ENCODE data around the gene RPS6KA5. TPM values are rescaled to one million over a fixed set of nuclear protein-coding genes. Genes with fewer than 3 reads are reported as not detected.

RPS6KA5 gene
- polyA plus RNA-seq, 6 donors from 2014 or later, result 21.2 to 33.3 (median 27.8) TPM

DNA sequence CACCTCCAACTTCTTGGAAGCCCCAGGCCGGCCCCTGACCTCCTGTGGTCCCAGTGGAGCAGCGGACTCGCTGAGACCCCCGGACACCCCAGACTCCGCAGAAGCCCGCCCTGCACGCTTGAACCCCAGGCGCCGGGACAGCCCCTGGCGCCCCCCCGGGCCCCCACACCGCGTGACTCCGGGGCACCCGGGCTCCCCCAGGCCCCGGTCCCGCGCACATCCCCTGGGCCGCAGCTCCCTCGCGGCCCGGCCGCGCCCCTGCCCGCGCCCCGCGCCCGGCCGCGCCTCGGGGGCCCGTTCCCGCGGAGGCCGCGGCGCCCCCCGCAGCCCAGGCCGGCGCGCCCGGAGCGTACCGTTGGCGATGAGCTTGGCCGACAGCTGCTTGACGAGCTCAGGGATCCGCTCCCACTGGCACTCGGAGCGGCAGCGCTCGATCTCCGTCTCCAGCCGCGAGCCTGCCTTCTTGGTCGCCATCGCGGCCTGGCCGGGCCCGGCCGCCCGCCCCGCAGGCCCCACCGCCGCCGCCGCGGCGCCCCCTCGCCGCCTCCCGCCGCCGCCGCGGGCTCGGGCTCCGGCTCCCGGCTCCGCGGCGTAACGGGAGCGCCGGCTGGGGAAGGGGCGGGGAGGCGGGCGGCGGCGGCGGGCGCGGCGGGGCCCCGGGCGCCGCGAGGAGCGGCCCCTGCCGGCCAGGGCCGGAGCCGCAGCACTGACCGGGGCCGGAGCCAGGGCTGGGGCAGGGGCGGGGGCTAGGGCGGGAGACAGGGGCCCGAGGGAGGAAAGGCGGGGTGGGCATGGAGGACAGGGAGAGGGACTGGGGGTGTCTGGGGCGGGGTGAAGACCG, 244.4 kb downstream of the RPS6KA5 start, which contains the start of gene TTC7B:
TTC7B (minus strand) TSS at position 609 of the 841 bp plus-strand sequence; CDS start at position 474, 135 bp downstream.
- ATAC-seq (ENCODE audit: low read depth in 2 of 2), result peak; percentile 81 to 85
- H3K4me3 Mint-ChIP-seq, result peak within 1 kb of the TSS; percentile 66 to 95 (median 84)
- peaks cover 5 to 6% (median 6%) of the 10 kb centered on the region in 3 donors for H3K4me1 Mint-ChIP-seq
- peaks cover 0 to 2% (median 0%) of the 10 kb centered on the region in 7 donors for H3K9me3 Mint-ChIP-seq
- no peaks in the 10 kb centered on the region for H3K36me3 Mint-ChIP-seq
- H3K27me3 Mint-ChIP-seq, result peaks cover 4 to 17% (median 15%) of the 10 kb centered on the region in 3 donors
- DNase-seq, result peak; percentile 35
- peak within 1 kb of the TSS in 5 of 6 donors; percentile 2 to 87 (median 4) for H3K27ac Mint-ChIP-seq

DNA sequence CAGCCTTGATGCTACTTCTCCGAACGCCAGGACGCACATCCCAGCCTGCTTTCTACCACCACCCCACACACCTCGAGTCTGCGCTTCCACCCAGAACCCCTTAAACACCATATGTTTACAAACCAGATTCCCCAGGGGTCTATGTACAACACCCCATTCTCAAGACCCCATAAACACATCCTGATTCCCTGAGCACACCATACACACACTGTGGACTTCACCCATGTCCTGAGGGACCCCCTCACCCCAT, 244.9 kb downstream of the RPS6KA5 start:
- Mint-ChIP-seq H3K4me3 (peak overlapping the region; percentile 54 to 95 (median 84)), H3K27me3 (peaks cover 4 to 17% (median 15%) of the 10 kb centered on the region in 3 donors), H3K9me3 (peaks cover 0 to 2% (median 0%) of the 10 kb centered on the region in 7 donors), H3K4me1 (peaks cover 5 to 6% (median 6%) of the 10 kb centered on the region in 3 donors), H3K36me3 (no peaks in the 10 kb centered on the region), H3K27ac (peak overlapping the region in 4 of 6 donors; percentile 2 to 87 (median 42))
- ATAC-seq (ENCODE audit: low read depth in 2 of 2), result no peak
- DNase-seq, result no peak

GRCh38 chr14:90814806-90815571, 245.5 kb downstream of the RPS6KA5 start:
- Mint-ChIP-seq H3K9me3 (no peaks in the 10 kb centered on the region), H3K27ac (peak overlapping the region in 2 of 6 donors; percentile 2 to 87), H3K4me1 (peaks cover 5 to 6% (median 6%) of the 10 kb centered on the region in 3 donors), H3K4me3 (peak overlapping the region; percentile 54 to 95 (median 84)), H3K36me3 (no peaks in the 10 kb centered on the region), H3K27me3 (peaks cover 4 to 17% (median 15%) of the 10 kb centered on the region in 3 donors)
- ATAC-seq (ENCODE audit: low read depth in 2 of 2) (no peak), DNase-seq (no peak)

- peaks cover 5 to 6% (median 6%) of the 10 kb centered on the region in 3 donors for H3K4me1 Mint-ChIP-seq
- peak overlapping the region in 1 of 8 donors; percentile 57 for H3K4me3 Mint-ChIP-seq
Observed at GRCh38 chr14:90813442-90813841, 247.0 kb downstream of the RPS6KA5 start.

GRCh38 chr14:90812109-90812508, 248.3 kb downstream of the RPS6KA5 start:
- DNase-seq, result no peak
- Mint-ChIP-seq H3K27me3 (peaks cover 4 to 10% (median 8%) of the 10 kb centered on the region in 3 donors), H3K4me1 (peaks cover 5 to 6% (median 6%) of the 10 kb centered on the region in 3 donors), H3K27ac (no peak overlapping the region), H3K4me3 (no peak overlapping the region), H3K36me3 (no peaks in the 10 kb centered on the region), H3K9me3 (no peaks in the 10 kb centered on the region)
- no peak for ATAC-seq (ENCODE audit: low read depth in 2 of 2)

More at GRCh38 chr14:90813442-90813841, 247.0 kb downstream of the RPS6KA5 start:
- ATAC-seq (ENCODE audit: low read depth in 2 of 2) (no peak), DNase-seq (no peak)
- Mint-ChIP-seq H3K27ac (no peak overlapping the region), H3K36me3 (no peaks in the 10 kb centered on the region), H3K9me3 (no peaks in the 10 kb centered on the region), H3K27me3 (peaks cover 4 to 17% (median 15%) of the 10 kb centered on the region in 3 donors)

DNA sequence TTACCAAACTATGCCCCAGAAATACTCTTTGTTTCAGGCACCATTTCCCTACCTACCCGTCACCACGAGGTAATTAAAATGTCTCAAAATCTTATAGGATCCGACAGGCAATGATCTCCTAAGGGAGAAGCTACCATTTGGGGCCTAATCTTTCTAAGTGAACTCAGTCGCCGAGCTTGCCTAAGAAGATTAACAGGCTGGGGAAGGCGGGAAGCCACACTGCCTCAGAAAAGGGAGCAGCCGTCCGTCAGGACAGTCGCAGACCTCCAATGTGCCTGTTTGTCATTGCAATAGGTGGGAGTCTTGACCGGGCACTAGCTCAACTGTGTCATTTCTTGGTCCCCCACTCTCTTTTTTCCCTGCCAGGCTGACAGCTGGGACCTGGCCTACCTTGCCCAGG, 248.8 kb downstream of the RPS6KA5 start:
- DNase-seq (no peak), ATAC-seq (ENCODE audit: low read depth in 2 of 2) (no peak)
- no peak overlapping the region for H3K4me3 Mint-ChIP-seq
- peaks cover 5 to 6% (median 6%) of the 10 kb centered on the region in 3 donors for H3K4me1 Mint-ChIP-seq
- H3K36me3 Mint-ChIP-seq, result no peaks in the 10 kb centered on the region
- H3K27me3 Mint-ChIP-seq, result peaks cover 4 to 9% (median 6%) of the 10 kb centered on the region in 3 donors
- no peaks in the 10 kb centered on the region for H3K9me3 Mint-ChIP-seq
- H3K27ac Mint-ChIP-seq, result no peak overlapping the region

DNA sequence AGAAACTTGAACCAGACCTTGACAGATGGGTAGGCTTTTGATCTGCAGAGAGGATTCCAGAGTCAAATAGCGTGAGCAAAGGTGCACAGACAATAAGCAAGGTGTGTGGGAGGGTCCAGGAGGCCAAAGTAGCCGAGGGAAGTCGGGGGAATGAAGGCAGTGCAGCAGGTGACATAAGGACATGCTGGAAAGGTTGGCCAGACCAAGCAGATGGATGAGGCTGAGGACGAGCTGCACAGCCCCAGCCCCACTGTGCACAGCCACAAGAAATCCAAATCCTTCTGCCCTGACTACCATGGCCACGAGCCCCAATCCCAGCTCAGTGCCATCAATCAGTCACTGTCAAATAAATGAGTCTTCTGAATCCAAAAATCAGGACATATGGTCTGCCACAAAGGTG, 249.6 kb downstream of the RPS6KA5 start:
- no peaks in the 10 kb centered on the region for H3K9me3 Mint-ChIP-seq
- no peak overlapping the region for H3K4me3 Mint-ChIP-seq
- peaks cover 5 to 6% (median 6%) of the 10 kb centered on the region in 3 donors for H3K4me1 Mint-ChIP-seq
- no peaks in the 10 kb centered on the region for H3K36me3 Mint-ChIP-seq
- DNase-seq, result no peak
- no peak for ATAC-seq (ENCODE audit: low read depth in 2 of 2)
- peaks cover 4 to 8% (median 6%) of the 10 kb centered on the region in 3 donors for H3K27me3 Mint-ChIP-seq
- H3K27ac Mint-ChIP-seq, result no peak overlapping the region

GRCh38 chr14:90809530-90810312, 250.7 kb downstream of the RPS6KA5 start:
- H3K27ac Mint-ChIP-seq, result no peak overlapping the region
- no peaks in the 10 kb centered on the region for H3K4me1 Mint-ChIP-seq
- no peaks in the 10 kb centered on the region for H3K9me3 Mint-ChIP-seq
- no peaks in the 10 kb centered on the region for H3K36me3 Mint-ChIP-seq
- no peak for ATAC-seq (ENCODE audit: low read depth in 2 of 2)
- H3K27me3 Mint-ChIP-seq, result no peaks in the 10 kb centered on the region
- H3K4me3 Mint-ChIP-seq, result no peak overlapping the region
- DNase-seq, result no peak

- DNase-seq (no peak), ATAC-seq (ENCODE audit: low read depth in 2 of 2) (no peak)
- H3K27me3 Mint-ChIP-seq, result no peaks in the 10 kb centered on the region
- H3K4me1 Mint-ChIP-seq, result no peaks in the 10 kb centered on the region
- H3K36me3 Mint-ChIP-seq, result no peaks in the 10 kb centered on the region
- no peaks in the 10 kb centered on the region for H3K9me3 Mint-ChIP-seq
- no peak overlapping the region for H3K27ac Mint-ChIP-seq
- no peak overlapping the region for H3K4me3 Mint-ChIP-seq
Observed at GRCh38 chr14:90808759-90809529, 251.5 kb downstream of the RPS6KA5 start.

DNA sequence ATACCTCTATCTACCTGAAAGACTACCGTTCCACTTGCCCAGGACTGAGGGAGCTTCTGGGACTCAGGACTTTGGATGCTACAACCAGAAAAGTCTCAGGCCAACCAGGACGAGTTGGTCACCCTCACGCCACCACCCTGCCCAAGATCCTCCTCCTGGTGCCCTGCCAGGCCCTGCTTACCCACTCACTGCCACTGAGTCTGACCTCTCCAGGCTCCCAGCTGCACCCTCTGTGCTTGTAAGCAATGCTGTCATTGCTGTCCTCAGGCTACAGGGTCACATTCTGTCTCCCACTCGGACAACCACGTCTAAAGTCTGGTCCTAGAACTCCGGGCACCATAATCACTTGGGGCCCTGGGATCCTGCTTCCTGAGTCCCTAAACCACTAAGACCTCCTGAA, 253.4 kb downstream of the RPS6KA5 start:
- H3K9me3 Mint-ChIP-seq, result peaks cover 0 to 1% (median 0%) of the 10 kb centered on the region in 7 donors

DNA sequence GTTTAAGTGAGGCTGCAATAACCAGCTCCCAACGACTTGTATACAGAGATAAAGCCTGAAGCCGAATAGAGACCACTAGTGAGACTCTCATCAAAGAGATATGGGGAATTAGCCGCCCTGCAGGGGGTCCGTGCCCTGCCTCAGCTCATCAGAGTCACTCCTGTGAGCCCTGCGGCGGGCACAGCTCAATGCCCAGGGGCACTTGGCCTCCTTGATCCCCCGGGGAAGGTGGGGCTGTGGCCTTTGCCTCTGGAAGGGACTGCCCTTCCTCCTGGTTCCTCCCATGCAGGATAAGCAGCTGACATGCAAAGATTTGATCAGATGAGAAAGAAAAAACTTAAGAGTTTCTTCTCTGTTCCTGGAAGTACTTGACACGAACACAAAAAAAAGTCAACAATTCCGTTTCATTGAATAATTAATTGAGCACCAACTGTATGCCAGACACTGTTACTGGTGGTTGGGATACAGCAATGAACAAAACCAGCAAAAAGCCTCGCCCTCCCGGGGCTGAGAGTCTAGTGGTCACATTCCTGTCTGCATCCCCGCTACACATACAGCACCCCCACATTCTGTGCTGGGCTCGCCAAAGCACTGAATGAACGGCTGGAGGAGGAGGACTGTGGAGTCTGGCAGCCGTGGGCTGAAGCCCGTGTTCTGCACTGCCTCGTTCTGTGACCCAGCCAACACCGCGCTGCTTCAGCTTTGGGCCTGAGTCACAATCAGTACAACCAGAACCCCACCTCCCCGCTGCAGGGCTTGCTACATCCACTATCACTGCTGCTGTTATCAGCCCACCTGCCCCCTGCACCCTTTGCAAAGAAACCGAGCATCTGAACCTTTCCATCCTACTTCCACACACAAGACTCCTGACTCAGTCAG, 254.5 kb downstream of the RPS6KA5 start:
- peaks cover 0 to 5% (median 4%) of the 10 kb centered on the region in 3 donors for H3K4me1 Mint-ChIP-seq
- H3K36me3 Mint-ChIP-seq, result no peaks in the 10 kb centered on the region
- peaks cover 0 to 1% (median 0%) of the 10 kb centered on the region in 7 donors for H3K9me3 Mint-ChIP-seq
- peaks cover 0 to 14% (median 6%) of the 10 kb centered on the region in 3 donors for H3K27me3 Mint-ChIP-seq
- DNase-seq, result no peak
- no peak overlapping the region for H3K4me3 Mint-ChIP-seq
- no peak overlapping the region for H3K27ac Mint-ChIP-seq
- no peak for ATAC-seq (ENCODE audit: low read depth in 2 of 2)

More for the DNA sequence above, 253.4 kb downstream of the RPS6KA5 start:
- Mint-ChIP-seq H3K27me3 (peaks cover 0 to 14% (median 6%) of the 10 kb centered on the region in 3 donors), H3K4me1 (peaks cover 0 to 5% (median 4%) of the 10 kb centered on the region in 3 donors), H3K36me3 (no peaks in the 10 kb centered on the region), H3K27ac (peak overlapping the region in 1 of 6 donors; percentile 26), H3K4me3 (no peak overlapping the region)
- DNase-seq (no peak), ATAC-seq (ENCODE audit: low read depth in 2 of 2) (no peak)

GRCh38 chr14:90805084-90805391, 255.4 kb downstream of the RPS6KA5 start:
- H3K4me3 Mint-ChIP-seq, result no peak overlapping the region
- H3K36me3 Mint-ChIP-seq, result no peaks in the 10 kb centered on the region
- DNase-seq, result no peak

More at GRCh38 chr14:90805084-90805391, 255.4 kb downstream of the RPS6KA5 start:
- Mint-ChIP-seq H3K27ac (peak overlapping the region in 1 of 6 donors; percentile 51), H3K4me1 (peaks cover 0 to 5% (median 4%) of the 10 kb centered on the region in 3 donors), H3K9me3 (peaks cover 0 to 1% (median 0%) of the 10 kb centered on the region in 7 donors), H3K27me3 (peaks cover 0 to 20% (median 9%) of the 10 kb centered on the region in 3 donors)
- no peak for ATAC-seq (ENCODE audit: low read depth in 2 of 2)

All from naive B cell (primary cell).